HG02840 (cell line): ENCODE measurements around the gene GLIS2.

Experiments
- ATAC-seq: cut with Tn5 transposase; IDR thresholded peaks from one replicate; pipeline ENCODE4 v1.9.1; 2021; ENCODE audit warnings: mild to moderate bottlenecking, moderate library complexity, moderate number of reproducible peaks; ENCODE audit not compliant: unreplicated experiment, low FRiP score

The GLIS2 gene

DNA sequence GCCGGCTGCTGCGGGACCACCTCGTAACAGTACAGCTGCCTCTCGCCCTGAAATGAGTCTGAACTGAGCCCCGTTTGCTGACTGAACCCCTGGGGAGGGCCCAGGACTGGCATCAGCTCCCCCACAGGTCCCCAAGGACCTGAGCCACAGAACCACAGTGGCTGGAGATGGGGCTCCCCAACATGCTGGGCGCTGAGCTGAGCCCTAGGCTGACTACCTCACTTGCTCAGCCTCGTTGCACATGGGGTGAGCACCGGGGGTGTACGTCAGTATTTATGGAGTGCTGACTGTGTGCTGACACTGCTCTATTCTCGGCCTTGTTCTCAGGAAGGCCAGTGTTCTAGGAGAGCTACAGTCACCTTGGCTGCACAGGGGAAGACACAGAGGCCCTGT lies 49.1 kb downstream of the GLIS2 start:
- no peak for ATAC-seq

DNA sequence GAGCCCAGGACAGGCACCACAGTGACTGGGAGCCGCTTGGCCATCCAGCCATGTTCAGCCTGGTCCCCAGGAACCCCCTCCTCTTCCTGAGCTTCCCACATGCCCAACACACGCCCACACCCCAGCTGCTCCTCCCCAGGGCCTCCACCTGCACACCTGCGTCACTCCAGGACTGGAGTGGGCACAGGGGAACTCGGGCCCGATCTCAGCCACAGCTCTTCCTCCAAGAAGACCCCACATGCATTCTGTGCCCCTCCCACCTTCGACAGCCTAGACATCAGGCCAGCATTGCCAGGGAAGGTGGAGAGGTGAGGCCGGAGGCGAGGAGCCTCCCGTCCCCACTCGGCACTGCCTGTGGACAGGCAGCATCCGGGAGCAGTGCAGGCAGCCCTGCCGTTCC lies 49.7 kb downstream of the GLIS2 start:
- ATAC-seq: no peak

DNA sequence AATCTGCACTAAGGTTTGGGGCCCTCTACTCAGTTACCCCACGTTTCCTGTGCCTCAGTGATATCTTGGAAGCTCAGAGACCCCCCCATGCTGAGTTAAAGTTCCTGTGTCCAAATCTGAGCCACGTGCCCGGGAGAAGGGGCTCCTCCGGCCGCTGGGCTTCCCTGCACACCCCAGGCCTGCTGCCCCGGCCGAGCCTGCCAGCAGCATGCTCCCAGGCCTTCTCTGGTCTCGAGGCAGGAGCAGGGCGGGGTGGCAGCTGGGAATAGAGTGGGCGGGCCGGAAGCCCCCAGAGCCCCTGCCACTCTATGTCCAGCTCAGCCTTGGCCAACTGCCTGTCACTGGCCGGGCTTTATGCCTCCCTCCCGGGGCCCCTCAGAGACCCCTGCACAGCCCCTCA lies 50.1 kb downstream of the GLIS2 start:
- no peak for ATAC-seq

DNA sequence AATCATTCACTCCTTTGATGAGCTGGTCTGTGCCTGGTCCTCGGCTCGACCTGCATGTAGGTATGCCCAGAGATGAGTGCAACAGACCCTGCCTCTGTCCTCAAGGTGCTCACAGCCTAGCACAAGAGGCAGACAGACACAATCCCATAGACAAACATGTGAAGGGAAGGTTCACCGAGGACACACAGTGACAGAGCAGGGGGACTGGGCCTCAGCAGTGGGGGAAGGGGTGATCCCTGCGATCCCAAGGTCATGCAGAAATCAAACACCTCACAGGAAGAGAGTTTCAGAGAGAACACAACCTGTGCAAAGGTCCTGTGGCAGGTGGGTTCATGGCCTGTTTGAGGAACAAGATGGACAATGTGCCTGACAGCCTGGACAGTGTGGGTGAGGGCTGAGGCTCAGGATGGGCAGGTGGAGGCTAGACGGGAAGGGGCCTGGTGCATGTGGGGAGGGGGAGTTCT lies 51.6 kb downstream of the GLIS2 start:
- no peak for ATAC-seq

DNA sequence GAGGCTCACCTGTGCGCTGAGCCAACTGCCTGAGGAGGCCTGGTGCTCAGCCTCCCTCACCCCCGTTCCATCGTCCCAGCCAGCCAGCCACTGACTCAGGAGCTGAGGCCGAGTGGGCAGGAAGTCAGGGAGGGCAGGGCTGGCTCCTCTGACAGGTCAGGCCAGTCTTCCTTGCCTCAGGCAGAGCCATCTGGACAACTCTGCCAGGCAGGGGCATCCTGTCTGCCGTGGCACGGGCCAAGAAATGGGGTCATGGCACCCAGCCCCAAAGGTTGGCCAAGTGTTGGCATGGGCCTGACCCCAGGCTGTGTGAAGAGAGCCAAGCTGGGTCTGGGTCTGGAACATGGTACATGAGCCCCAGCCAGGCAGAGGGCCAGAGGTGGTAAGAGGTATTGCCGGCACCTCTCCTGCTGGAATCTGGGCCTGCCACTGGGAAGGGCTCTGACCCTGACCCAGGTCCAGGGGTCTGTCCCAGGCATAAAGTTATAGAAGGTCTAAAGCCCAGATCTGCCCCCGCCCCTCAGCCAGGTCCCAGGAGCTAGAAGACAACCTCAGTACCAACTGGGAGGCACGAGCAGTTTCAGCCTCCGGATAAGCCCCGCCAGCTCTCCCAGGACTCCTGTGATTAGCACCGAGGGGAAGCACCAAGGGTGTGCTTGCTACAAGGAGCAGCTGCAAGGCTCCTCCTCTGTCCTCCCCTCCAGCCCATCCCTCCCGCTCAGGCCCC lies 53.3 kb downstream of the GLIS2 start:
- ATAC-seq: no peak

DNA sequence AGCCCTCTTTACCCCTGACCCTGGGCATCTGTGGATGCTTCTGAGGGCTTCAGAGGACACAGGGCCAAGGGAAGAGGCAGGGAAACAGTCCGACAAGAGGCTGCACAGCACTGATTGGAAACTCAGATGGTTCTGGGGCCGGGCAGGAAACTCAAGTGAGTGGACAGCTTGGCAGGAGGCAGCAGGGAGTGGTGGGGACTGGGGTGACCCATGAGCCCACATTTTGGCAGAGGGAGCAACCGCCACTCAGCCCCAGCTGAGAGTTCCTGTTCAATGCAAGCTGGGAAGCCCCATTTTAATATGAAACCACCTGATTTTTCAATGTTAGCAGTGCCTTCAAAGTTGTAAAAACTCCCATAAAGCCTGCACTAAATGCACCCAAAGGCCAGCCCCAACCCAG lies 54.3 kb downstream of the GLIS2 start:
- ATAC-seq: no peak

DNA sequence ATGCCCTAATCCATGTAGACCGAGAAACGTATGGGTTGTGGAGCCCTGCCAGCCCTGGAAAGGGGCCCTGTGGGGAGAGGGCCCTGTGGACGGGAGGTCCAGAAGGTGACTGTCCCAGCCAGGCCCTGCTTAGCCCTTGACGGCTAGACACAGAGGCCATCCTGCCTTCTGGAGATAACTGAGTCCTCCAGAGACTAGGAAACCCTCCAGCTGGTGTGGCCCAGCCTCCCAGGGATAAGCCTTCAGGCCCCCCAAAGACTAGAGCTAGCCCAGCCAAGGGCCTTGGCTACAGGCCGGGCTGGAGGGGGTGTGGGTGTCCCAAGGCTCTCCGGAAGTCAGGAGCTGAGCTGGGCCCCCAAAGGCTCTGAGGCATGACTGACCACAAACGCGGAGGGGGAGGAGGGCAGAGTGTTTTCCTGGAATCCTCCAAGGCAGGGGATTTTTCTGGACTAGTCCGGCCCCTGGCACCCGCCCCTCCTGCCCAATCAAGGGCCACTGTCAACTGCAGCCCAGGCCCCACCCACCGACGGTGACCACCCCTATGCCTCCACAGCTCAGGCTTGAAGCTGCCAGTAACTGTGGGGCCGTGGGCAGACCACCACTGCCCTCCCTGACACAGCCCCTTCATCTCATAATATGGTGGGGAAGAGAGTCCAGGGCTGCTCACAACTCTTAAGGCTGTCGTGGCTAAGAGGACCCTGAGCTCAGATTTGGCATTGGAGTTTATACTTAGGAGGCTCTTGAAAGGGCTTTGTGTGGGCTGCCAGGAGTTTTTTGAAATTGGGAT lies 54.9 kb downstream of the GLIS2 start:
- ATAC-seq: no peak

DNA sequence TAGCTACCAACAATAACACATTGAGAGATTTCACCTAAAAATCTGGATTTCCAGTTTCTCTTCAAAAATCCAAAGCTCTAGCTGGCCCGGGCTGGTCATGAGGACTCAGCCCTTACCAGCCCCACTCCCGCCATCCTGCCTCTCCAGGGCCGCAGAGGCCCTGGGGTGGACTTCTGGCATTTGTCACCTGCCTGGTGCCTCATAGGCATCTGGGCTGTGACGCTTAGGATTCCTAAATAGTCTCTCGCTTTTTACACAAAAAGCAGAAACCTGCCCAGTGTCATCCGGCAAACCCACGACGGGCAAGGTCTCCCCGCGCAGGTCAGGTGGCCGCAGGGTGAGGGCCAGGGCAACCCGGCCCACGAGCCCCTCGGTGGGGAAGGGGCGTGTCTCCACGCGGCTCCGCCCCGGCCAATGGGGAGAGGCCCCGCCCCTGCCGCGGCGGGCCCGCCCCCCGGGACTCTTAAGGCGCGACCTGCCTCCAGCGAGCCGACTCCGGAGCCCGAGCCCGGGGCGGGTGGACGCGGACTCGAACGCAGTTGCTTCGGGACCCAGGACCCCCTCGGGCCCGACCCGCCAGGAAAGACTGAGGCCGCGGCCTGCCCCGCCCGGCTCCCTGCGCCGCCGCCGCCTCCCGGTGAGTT lies 55.6 kb downstream of the GLIS2 start, which contains the start of gene VASN:
Gene VASN, plus strand, starts transcription at position 492 of the 644 bp plus-strand sequence. CDS start 9,030 bp downstream, outside the sequence.
- ATAC-seq: no peak

DNA sequence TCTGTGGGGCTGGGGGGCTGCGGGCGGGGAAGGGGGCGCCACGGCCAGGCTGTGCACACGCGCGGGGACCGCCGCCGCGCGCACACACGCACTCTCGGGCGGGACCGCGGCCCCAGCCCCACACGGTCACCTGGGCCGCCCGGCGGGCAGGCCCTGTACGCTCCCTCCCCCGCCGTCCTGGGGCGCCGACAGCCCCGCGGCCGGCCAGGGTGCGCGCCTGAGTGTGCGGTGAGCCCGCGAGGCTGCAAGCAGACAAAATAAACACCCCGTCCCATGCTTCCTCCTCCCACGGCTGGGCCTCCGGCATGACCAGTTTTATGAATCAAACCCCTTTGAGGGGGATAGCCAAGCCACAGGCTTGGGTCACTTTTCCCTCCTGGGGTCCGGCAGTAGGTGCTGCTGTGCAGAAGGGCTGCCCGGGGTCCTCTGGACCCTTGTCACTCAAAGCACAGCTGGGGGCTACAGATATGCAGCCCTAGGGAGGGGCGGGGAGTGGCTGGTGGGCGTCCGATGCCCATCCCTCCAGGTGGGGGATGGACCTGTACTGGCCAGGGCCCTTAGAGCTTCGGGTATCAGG lies 56.2 kb downstream of the GLIS2 start:
- no peak for ATAC-seq

DNA sequence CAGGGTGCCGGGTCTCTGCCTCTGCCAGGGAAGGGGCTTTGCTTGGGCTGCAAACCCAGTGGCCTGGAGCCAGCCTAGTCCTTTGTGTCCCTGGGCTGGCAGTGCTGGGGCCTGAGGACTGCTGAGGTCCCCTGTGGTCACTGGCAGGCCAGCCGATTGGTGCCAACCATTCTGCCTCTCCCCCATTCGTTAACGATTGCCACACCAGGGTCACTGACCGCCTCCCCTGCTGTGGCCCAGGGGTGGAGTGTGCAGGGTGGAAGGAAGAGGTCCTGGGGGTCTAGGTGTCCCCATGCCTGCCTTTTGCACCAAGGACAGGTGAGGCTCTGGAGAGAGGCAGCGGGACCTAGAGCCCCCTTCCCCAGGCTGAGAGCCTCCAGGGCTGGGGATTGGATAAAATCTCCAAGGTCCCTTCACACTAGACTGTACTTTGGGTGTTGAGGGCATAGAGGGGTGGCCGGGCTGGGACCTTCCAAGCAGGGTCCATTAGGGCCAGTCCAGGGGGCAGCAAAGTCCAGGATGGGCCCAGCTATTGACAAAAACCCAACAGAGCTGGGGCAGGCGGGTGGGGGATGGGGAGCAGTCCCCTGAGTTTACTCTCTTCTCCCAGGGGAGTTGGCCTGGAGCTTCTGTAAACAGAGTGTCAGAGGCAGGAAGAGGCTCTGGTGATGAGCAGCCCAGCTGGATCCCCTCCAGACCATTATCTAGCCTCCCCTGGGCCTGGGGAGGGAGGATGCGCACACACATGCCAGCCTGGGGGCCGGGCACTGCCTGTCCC lies 56.9 kb downstream of the GLIS2 start:
- ATAC-seq: no peak

DNA sequence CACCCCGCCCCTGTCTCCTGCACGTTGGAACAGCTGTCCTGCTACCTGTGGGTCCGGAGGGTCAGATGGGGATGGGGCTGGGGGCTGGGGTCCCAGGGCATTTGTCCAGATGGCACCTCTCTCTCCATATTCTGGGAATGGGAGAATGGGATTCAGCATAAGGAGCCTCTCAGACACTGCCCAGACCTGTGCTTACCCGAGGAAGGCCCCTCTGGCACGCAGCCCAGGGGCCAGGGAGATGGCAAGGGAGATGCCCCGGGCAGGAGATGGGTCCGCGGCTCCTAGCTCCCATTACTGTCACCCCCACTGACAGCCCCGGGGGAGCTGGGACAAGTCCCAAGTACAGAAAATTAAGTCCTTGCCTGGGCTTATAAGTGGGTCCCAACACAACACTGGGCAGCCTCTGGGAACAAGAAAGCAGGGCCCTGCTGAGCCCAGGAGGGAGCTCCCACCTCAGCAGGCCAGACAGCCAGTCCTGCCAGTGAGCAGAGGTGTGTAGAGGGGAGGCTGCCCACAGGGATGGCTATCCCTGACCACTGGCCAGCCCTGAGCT lies 57.6 kb downstream of the GLIS2 start:
- ATAC-seq: no peak

DNA sequence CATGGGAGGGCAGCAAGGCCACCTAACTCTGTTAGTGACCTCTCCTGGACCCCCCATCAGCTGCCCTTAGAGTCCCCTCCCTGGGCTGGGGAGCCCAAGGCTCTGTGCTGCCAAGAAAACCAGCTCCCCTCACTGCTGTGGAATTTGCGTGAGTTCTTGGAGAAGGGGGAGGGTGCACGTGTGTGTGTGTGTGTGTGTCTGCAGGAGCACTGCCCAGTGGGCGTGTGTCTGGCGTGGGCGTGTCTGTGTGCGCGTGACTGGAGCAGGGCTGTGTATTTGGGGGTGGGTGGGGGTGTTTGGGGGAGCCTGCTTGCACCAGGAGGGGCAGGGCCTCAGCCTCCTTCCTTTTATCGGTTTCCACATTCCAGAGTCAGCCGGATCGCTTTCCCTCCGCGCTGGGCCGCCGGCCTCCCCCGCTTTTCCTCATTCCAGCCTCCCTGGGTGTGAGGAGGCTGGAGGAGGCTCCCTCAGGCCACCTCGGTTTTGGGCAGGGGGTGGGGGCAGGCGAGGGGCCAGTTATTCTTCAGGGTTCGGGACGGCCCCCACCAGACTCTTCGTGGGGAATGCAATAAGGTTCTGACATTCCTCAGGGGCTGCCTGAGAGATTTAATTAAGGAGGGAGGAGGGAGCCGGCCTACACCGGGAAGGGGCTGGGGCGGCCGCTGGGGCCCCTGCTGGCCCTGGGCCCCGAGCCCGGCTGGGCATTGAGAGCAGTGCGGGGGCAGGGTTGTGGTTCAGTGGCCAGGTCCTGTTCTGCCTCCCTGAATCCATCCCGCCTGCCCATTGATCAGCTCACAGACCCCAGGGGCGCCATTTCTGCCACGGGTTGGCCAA lies 58.3 kb downstream of the GLIS2 start:
- ATAC-seq: no peak

DNA sequence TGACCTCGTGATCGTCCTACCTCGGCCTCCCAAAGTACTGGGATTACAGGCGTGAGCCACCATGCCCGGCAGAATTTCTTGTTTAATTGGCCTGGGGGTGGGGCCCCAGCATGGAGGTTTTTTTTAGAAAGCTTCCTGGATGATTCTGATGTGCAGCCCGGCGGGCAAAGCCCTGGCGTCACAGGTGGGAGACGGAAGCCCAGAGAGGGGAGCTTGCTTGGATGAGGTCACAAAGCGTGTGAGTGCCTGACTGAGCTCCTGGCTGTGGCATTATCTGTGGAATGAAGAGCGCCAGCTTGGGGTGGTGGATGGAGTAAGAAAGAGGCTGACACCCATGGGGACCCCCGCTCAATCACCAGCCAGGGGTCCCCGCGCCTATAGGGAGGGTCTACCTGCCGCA lies 59.9 kb downstream of the GLIS2 start:
- no peak for ATAC-seq

DNA sequence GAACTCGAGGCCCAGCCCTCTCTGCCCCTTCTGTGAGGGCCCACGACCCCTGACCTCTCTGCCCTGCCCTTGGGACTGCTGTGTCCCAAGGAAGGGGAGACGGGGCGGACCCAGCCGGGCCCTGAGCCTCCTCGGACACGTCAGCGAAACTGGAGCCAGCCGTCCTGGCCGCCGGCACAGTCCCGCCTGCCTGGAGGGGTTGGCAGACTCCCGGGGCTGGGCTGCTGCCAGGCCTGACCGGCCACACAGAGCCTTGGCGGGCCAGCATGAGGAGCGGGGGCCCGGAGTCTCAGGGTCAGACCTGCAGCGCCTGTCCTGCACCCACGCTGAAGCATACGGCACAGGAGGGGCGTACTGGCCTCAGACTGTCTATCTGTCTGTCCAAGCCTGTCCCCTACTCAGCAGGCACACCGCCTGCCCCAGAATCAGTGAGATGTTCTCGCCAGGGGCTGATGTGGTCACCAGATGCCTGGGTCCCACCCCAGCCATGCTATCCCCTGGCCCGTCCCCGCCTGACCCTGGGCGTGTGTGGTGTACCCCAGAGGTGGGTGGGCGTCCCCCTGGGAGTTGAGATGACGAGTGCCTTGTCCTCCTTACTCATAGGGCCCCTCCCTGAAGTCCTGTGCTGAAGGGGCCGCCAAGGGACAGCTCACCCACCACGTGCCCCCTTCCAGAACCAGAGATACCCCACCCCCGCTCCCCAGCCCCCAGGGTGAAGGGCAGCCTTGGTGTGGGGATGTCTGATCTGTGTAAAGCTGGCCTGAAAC lies 60.4 kb downstream of the GLIS2 start:
- ATAC-seq: no peak

DNA sequence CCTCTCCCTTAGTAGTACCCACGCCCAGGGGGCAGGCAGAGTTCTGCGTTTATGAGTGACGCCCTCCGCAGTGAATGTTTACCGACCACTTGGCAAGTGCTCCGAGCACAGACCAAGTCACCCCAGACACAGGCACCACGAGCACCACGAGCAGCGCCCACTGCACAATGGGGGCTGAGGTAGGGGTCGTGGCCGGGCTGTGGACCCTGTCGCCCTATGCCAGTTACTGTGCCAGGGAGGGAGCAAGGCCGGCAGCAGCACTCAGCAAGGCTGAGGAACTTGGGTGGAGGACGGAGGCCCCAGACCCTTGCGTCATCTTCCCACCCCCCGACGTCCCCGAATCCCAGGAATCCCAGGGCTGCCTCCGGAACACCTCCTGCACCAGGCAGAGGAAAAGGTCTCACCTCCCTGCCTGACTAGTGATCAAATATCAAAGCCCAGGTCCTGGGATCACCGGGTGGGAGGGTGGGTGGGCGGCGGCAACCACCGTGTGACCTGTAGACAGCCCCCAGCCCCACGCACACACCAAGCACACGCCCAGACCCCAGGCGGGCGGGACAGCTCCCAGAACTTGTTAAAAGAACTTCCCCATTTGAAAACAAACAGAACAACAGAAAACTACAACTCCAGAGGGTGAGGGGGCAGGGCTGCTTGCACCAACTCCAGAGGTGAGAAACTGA lies 61.2 kb downstream of the GLIS2 start:
- no peak for ATAC-seq

DNA sequence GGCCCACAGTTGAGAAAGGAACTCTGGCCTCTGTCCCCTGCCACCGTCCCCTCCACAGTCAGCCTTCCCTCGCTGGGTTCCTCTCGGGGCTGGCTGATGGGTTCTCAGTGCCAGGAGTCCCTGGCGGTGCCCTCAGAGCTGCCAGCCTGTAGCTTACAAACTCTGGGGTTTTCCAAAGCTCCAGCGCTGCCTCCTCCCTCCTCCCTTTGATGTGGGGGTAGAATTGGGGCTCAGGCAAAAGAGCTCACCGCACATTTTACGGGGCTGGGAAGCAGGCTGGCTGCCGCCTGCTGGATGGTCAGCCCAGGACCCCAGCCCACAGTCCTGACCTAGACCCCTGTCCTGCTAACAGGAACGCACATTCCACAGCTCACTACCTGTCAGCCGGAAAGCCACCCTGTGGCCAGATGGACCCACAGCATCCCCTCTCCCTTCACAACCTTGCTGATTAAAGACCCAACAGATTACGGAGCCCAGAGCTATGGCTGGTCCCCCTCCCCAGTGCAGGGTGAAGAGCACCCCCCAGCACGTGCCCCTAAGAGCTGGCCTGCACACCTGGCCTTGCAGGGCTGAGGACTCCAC lies 61.8 kb downstream of the GLIS2 start:
- no peak for ATAC-seq

DNA sequence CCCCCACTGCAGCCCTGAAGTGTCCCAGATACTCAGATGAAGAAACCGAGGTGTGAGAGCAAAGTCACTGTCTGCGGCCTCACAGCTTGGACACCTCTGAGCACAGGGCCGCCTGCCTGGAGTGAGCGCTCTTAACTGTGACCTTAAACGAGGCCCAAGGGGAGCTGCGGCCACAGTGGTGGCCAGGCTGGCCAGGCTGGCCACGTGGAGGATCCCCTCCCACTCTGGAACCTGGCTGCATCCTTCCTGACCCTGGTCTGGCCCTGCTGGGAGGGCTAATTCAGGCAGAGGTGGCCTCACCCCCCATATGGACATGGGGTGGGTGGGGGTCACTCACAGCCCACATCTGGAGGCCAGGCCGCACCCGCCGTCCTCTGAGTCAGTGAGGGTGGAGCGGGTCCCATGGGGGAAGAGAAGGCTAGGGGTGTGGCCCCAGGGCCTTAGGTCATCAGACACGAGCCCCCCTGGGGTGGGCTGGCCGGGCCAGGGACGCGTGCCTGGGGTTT lies 62.3 kb downstream of the GLIS2 start:
- ATAC-seq: no peak
